Measurements from ENCODE around the gene CNN1. TPM values are rescaled to one million over a fixed set of nuclear protein-coding genes. Genes with fewer than 3 reads are reported as not detected.
"Not testable (repeated sequence)": the region's sequence is repeated elsewhere in the genome, so short reads cannot be mapped to it uniquely, and the experiment has no call there.

Gene CNN1
- total and polyA plus RNA-seq, 2 experiments from 2014 or later, result 13.3 to 20.9 TPM

DNA sequence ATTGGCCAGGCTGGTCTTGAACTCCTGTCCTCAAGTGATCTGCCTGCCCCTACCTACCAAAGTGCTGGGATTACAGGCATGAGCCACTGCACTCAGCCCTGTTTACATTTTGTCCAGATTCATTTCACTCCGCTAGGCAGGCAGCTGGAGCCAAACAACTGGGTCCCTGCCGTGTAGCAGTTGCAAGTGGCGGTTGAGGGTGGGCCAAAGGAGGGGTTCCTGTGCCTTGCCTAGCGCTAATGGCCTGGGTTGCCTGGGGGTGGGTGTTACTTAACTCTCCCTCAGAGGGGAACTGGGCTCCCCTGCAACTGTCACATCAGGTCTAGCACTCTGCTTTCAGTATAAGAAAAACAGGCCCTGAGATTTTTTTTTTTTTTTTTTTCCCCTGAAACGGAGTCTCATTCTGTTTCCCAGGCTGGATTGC, 31.4 kb downstream of the CNN1 start:
- ATAC-seq (no peak), DNase-seq (ENCODE audit: low spot score) (no peak)
- no peaks in the 10 kb centered on the region for H3F3A ChIP-seq (replicated peaks; ENCODE audit: low read depth)
- H3K79me2 ChIP-seq (replicated peaks; ENCODE audit: insufficient read depth), result no peaks in the 10 kb centered on the region
- H4K20me1 ChIP-seq (replicated peaks; ENCODE audit: insufficient read depth), result no peaks in the 10 kb centered on the region
- H3K36me3 ChIP-seq (ENCODE audit: insufficient read depth), result no peaks in the 10 kb centered on the region
- Mint-ChIP-seq H3K36me3 (ENCODE audit: low read depth) (no peaks in the 10 kb centered on the region), H3K9me3 (no peaks in the 10 kb centered on the region), H3K4me1 (no peaks in the 10 kb centered on the region), H3K27ac (no peak overlapping the region), H3K4me3 (no peak overlapping the region), H3K27me3 (ENCODE audit: insufficient read depth, low read depth, poor library complexity) (peaks cover 3% of the 10 kb centered on the region)
- no peaks in the 10 kb centered on the region for H3K4me1 ChIP-seq (ENCODE audit: insufficient read depth)
- TF ChIP-seq ZNF331 (CRISPR knock-in tag; IDR thresholded peaks at IDR 0.05; ENCODE audit: low read depth) (no peak), EZH2phosphoT487 (IDR thresholded peaks at IDR 0.05; ENCODE audit: unreplicated experiment) (no peak), NANOG (IDR thresholded peaks at IDR 0.05; ENCODE audit: borderline replicate concordance) (no peak), JUNB (IDR thresholded peaks at IDR 0.05; ENCODE audit: unreplicated experiment) (no peak), CREB1 (CRISPR knock-in tag; IDR thresholded peaks at IDR 0.05; ENCODE audit: low read depth) (no peak)
- TF ChIP-seq, protein P1, sequence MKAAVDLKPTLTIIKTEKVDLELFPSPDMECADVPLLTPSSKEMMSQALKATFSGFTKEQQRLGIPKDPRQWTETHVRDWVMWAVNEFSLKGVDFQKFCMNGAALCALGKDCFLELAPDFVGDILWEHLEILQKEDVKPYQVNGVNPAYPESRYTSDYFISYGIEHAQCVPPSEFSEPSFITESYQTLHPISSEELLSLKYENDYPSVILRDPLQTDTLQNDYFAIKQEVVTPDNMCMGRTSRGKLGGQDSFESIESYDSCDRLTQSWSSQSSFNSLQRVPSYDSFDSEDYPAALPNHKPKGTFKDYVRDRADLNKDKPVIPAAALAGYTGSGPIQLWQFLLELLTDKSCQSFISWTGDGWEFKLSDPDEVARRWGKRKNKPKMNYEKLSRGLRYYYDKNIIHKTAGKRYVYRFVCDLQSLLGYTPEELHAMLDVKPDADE (IDR thresholded peaks at IDR 0.05), result no peak
- TF ChIP-seq, protein P2, sequence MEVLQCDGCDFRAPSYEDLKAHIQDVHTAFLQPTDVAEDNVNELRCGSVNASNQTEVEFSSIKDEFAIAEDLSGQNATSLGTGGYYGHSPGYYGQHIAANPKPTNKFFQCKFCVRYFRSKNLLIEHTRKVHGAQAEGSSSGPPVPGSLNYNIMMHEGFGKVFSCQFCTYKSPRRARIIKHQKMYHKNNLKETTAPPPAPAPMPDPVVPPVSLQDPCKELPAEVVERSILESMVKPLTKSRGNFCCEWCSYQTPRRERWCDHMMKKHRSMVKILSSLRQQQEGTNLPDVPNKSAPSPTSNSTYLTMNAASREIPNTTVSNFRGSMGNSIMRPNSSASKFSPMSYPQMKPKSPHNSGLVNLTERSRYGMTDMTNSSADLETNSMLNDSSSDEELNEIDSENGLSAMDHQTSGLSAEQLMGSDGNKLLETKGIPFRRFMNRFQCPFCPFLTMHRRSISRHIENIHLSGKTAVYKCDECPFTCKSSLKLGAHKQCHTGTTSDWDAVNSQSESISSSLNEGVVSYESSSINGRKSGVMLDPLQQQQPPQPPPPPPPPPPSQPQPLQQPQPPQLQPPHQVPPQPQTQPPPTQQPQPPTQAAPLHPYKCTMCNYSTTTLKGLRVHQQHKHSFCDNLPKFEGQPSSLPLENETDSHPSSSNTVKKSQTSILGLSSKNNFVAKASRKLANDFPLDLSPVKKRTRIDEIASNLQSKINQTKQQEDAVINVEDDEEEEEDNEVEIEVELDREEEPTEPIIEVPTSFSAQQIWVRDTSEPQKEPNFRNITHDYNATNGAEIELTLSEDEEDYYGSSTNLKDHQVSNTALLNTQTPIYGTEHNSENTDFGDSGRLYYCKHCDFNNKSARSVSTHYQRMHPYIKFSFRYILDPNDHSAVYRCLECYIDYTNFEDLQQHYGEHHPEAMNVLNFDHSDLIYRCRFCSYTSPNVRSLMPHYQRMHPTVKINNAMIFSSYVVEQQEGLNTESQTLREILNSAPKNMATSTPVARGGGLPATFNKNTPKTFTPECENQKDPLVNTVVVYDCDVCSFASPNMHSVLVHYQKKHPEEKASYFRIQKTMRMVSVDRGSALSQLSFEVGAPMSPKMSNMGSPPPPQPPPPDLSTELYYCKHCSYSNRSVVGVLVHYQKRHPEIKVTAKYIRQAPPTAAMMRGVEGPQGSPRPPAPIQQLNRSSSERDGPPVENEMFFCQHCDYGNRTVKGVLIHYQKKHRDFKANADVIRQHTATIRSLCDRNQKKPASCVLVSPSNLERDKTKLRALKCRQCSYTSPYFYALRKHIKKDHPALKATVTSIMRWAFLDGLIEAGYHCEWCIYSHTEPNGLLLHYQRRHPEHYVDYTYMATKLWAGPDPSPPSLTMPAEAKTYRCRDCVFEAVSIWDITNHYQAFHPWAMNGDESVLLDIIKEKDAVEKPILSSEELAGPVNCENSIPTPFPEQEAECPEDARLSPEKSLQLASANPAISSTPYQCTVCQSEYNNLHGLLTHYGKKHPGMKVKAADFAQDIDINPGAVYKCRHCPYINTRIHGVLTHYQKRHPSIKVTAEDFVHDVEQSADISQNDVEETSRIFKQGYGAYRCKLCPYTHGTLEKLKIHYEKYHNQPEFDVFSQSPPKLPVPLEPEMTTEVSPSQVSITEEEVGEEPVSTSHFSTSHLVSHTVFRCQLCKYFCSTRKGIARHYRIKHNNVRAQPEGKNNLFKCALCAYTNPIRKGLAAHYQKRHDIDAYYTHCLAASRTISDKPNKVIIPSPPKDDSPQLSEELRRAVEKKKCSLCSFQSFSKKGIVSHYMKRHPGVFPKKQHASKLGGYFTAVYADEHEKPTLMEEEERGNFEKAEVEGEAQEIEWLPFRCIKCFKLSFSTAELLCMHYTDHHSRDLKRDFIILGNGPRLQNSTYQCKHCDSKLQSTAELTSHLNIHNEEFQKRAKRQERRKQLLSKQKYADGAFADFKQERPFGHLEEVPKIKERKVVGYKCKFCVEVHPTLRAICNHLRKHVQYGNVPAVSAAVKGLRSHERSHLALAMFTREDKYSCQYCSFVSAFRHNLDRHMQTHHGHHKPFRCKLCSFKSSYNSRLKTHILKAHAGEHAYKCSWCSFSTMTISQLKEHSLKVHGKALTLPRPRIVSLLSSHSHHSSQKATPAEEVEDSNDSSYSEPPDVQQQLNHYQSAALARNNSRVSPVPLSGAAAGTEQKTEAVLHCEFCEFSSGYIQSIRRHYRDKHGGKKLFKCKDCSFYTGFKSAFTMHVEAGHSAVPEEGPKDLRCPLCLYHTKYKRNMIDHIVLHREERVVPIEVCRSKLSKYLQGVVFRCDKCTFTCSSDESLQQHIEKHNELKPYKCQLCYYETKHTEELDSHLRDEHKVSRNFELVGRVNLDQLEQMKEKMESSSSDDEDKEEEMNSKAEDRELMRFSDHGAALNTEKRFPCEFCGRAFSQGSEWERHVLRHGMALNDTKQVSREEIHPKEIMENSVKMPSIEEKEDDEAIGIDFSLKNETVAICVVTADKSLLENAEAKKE (CRISPR knock-in tag; IDR thresholded peaks at IDR 0.05), result no peak
- TF ChIP-seq, protein P3, sequence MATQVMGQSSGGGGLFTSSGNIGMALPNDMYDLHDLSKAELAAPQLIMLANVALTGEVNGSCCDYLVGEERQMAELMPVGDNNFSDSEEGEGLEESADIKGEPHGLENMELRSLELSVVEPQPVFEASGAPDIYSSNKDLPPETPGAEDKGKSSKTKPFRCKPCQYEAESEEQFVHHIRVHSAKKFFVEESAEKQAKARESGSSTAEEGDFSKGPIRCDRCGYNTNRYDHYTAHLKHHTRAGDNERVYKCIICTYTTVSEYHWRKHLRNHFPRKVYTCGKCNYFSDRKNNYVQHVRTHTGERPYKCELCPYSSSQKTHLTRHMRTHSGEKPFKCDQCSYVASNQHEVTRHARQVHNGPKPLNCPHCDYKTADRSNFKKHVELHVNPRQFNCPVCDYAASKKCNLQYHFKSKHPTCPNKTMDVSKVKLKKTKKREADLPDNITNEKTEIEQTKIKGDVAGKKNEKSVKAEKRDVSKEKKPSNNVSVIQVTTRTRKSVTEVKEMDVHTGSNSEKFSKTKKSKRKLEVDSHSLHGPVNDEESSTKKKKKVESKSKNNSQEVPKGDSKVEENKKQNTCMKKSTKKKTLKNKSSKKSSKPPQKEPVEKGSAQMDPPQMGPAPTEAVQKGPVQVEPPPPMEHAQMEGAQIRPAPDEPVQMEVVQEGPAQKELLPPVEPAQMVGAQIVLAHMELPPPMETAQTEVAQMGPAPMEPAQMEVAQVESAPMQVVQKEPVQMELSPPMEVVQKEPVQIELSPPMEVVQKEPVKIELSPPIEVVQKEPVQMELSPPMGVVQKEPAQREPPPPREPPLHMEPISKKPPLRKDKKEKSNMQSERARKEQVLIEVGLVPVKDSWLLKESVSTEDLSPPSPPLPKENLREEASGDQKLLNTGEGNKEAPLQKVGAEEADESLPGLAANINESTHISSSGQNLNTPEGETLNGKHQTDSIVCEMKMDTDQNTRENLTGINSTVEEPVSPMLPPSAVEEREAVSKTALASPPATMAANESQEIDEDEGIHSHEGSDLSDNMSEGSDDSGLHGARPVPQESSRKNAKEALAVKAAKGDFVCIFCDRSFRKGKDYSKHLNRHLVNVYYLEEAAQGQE (IDR thresholded peaks at IDR 0.05; ENCODE audit: unreplicated experiment), result no peak
- TF ChIP-seq, protein P4, sequence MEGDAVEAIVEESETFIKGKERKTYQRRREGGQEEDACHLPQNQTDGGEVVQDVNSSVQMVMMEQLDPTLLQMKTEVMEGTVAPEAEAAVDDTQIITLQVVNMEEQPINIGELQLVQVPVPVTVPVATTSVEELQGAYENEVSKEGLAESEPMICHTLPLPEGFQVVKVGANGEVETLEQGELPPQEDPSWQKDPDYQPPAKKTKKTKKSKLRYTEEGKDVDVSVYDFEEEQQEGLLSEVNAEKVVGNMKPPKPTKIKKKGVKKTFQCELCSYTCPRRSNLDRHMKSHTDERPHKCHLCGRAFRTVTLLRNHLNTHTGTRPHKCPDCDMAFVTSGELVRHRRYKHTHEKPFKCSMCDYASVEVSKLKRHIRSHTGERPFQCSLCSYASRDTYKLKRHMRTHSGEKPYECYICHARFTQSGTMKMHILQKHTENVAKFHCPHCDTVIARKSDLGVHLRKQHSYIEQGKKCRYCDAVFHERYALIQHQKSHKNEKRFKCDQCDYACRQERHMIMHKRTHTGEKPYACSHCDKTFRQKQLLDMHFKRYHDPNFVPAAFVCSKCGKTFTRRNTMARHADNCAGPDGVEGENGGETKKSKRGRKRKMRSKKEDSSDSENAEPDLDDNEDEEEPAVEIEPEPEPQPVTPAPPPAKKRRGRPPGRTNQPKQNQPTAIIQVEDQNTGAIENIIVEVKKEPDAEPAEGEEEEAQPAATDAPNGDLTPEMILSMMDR (conservative IDR thresholded peaks at IDR 0.05; ENCODE audit: low read depth in 2 of 2), result no peak
- no peak overlapping the region for H2AFZ ChIP-seq
- no peaks in the 10 kb centered on the region for H3K9me2 ChIP-seq (ENCODE audit: insufficient read depth)
- no peak overlapping the region for H3K4me3 ChIP-seq
- no peaks in the 10 kb centered on the region for H3K27me3 ChIP-seq (ENCODE audit: insufficient read depth)
- H3K4me2 ChIP-seq, result no peak overlapping the region
- no peak overlapping the region for H3K27ac ChIP-seq (ENCODE audit: low read depth)

DNA sequence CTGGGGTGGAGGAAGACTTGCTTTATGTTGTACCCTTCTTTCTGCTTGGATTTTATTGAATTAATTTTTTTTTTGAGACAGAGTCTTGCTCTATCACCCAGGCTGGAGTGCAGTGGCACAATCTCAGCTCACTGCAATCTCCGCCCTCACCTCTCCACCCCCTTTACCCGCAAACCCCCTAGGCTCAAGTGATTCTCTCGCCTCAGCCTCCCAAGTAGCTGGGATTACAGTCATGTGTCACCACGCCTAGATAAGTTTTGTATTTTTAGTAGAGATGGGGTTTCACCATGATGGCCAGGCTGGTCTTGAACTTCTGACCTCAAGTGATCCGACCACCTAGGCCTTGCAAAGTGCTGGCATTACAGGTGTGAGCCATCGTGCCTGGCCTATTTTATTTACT, 34.7 kb downstream of the CNN1 start:
- not testable (repeated sequence) for H3K4me1 ChIP-seq (ENCODE audit: insufficient read depth); H3K79me2 ChIP-seq (replicated peaks; ENCODE audit: insufficient read depth); H3K4me3 Mint-ChIP-seq; H4K20me1 ChIP-seq (replicated peaks; ENCODE audit: insufficient read depth); H2AFZ ChIP-seq; DNase-seq (ENCODE audit: low spot score); H3K4me2 ChIP-seq; H3K27ac ChIP-seq (ENCODE audit: low read depth); H3K9me2 ChIP-seq (ENCODE audit: insufficient read depth); ATAC-seq; H3K4me1 Mint-ChIP-seq; H3K27ac Mint-ChIP-seq; H3K36me3 ChIP-seq (ENCODE audit: insufficient read depth); H3K9me3 Mint-ChIP-seq; H3K36me3 Mint-ChIP-seq (ENCODE audit: low read depth); H3K27me3 ChIP-seq (ENCODE audit: insufficient read depth); H3K4me3 ChIP-seq; H3F3A ChIP-seq (replicated peaks; ENCODE audit: low read depth)
- H3K27me3 Mint-ChIP-seq (ENCODE audit: insufficient read depth, low read depth, poor library complexity), result peaks cover 11% of the 10 kb centered on the region

Measured in GM23338 (cell line).